ENCODE results near the gene INSYN1. TPM values are rescaled to one million over a fixed set of nuclear protein-coding genes. Genes with fewer than 3 reads are reported as not detected.

INSYN1 gene
- total RNA-seq, 1 donor from 2014 or later = 3.8 TPM

Other genes starting within 250 kb of the INSYN1 start
- 138 TPM for gene NPTN, start 120.0 kb downstream of the INSYN1 start, total RNA-seq
- gene CD276, start 69.0 kb downstream of the INSYN1 start, total RNA-seq = 55.0 TPM
- gene TBC1D21, start 120.2 kb upstream of the INSYN1 start, total RNA-seq = not detected
- gene LOXL1, start 173.1 kb upstream of the INSYN1 start, total RNA-seq = 7.6 TPM
- gene STOML1, start 238.9 kb upstream of the INSYN1 start, total RNA-seq = 16.3 TPM
- 79.4 TPM for gene PML, start 241.4 kb upstream of the INSYN1 start, total RNA-seq